Measurements from ENCODE around the gene TRIM52.
"Not testable (repeated sequence)": the region's sequence is repeated elsewhere in the genome, so short reads cannot be mapped to it uniquely, and the experiment has no call there.

The TRIM52 gene

DNA sequence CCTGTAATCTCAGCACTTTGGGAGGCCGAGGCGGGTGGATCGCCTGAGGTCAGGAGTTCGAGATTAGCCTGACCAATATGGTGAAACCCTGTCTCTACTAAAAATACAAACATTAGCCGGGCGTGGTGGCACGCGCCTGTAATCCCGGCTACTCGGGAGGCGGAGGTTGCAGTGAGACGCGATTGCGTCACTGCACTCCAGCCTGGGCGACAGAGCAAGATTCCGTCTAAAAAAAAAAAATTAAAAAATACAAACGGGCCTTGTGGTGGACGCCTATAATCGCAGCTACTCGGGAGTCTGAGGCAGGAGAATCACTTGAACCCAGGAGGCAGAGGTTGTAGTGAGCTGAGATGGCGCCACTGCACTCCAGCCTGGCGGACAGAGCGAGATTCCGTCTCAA lies 51.9 kb downstream of the TRIM52 start:
- DNase-seq (ENCODE audit: low read depth); H3K36me3 ChIP-seq (ENCODE audit: control insufficient read depth, insufficient read depth, low read length, severe bottlenecking); H3K9ac ChIP-seq (ENCODE audit: low read length); H3K4me3 ChIP-seq (ENCODE audit: low read length); H3K9me3 ChIP-seq (ENCODE audit: control insufficient read depth, low read length); H3K27me3 ChIP-seq (replicated peaks; ENCODE audit: control insufficient read depth, insufficient read depth, low read length): not testable (repeated sequence)
- peaks cover 12% of the 10 kb centered on the region for H3K4me1 ChIP-seq (ENCODE audit: control insufficient read depth, insufficient read depth, low read length)

DNA sequence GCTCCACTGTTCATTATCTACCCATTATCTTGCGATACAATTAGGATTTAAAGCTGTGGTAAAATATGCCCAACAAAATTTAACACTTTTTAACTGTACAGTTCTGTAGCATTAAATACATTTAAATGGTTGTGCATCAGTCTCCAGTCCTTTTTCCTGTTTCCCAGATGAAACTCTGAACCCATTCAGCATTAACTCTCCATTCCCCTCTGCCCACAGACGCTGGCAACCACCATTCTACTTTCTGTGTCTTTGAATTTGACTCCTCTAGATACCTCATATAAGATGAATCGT lies 53.0 kb downstream of the TRIM52 start:
- Histone ChIP-seq H3K27me3 (replicated peaks; ENCODE audit: control insufficient read depth, insufficient read depth, low read length) (no peaks in the 10 kb centered on the region), H3K36me3 (ENCODE audit: control insufficient read depth, insufficient read depth, low read length, severe bottlenecking) (no peaks in the 10 kb centered on the region), H3K4me1 (ENCODE audit: control insufficient read depth, insufficient read depth, low read length) (peaks cover 19% of the 10 kb centered on the region), H3K9ac (ENCODE audit: low read length) (no peak overlapping the region), H3K9me3 (ENCODE audit: control insufficient read depth, low read length) (no peaks in the 10 kb centered on the region), H3K4me3 (ENCODE audit: low read length) (peak overlapping the region; percentile 26)
- DNase-seq (ENCODE audit: low read depth), result no peak

DNA sequence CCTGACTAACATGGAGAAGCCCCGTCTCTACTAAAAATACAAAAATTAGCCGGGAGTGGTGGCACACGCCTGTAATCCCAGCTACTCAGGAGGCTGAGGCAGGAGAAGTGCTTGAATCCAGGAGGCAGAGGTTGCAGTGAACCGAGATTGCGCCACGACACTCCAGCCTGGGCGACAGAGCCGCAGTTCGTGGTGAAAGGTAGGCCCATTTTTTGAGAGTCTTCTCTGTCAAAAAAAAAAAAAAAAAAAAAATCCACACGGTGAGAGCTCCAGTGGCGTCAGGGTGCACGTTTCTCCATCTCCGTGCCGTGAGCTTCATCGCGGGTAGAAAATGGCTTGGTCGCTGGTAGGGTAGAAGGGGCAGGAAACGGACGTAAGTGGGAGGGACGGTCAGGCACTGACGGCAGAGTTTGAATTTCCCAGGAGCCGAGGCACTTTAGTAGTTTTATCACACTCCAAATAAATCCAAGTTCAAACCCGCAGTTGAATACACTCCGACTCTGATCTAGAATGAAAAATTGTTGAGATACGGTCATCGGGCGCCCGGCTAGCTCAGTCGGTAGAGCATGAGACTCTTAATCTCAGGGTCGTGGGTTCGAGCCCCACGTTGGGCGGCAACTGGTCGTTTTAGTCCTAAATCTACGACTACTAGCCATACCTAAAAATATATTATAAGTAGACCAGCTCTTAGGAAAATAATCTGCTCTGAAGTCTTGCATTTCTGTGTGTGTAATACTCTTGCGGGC lies 53.6 kb downstream of the TRIM52 start:
- Histone ChIP-seq H3K27me3 (replicated peaks; ENCODE audit: control insufficient read depth, insufficient read depth, low read length) (no peaks in the 10 kb centered on the region), H3K4me1 (ENCODE audit: control insufficient read depth, insufficient read depth, low read length) (peaks cover 21% of the 10 kb centered on the region), H3K4me3 (ENCODE audit: low read length) (peak overlapping the region; percentile 89), H3K9ac (ENCODE audit: low read length) (peak overlapping the region; percentile 84), H3K9me3 (ENCODE audit: control insufficient read depth, low read length) (no peaks in the 10 kb centered on the region), H3K36me3 (ENCODE audit: control insufficient read depth, insufficient read depth, low read length, severe bottlenecking) (no peaks in the 10 kb centered on the region)
- DNase-seq (ENCODE audit: low read depth), result peak; percentile 92

DNA sequence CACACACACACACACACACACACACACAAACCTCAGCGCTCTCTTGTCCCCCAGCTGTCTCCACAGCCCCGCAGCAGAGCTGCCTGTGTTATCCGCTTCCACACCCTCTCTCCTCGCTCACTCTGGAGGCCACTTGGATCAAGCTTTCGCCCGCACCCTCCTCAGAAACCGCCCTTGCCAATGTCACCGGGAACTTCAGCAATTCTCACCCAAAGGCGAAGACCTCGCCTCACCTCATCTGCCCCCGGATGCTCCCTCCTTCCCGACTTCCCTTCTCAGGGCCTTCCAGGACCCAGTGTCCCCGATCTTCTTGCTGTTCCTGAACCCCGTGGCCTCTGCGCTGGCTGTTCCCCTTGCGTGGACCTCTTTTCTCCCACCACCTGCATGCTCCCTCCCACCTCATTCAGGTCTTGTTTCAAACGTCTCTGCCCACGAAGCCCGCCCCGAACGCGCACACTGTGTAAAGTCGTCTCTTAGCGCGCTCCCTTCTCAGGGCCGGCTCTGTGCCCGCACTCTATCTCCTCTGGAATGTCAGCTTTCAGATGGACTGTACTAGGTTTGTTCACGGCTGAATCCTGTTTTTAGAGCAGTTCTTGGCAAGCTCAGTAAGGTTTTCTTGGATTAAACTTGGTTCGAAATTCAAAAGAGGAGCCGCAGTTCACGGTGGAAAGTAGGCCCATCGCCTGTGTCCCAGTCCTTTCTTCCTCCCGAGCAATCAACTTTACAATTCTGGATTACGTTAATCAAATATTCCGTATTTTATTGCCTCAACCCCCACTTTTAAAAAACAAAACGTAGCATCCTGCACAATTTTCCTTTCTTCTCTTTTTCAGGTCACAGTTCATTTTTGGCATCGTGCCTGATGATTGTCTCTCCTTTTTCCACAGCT lies 54.9 kb downstream of the TRIM52 start:
- Histone ChIP-seq H3K27me3 (replicated peaks; ENCODE audit: control insufficient read depth, insufficient read depth, low read length) (no peaks in the 10 kb centered on the region), H3K36me3 (ENCODE audit: control insufficient read depth, insufficient read depth, low read length, severe bottlenecking) (no peaks in the 10 kb centered on the region), H3K9ac (ENCODE audit: low read length) (no peak overlapping the region), H3K4me3 (ENCODE audit: low read length) (peak overlapping the region; percentile 69), H3K9me3 (ENCODE audit: control insufficient read depth, low read length) (no peaks in the 10 kb centered on the region), H3K4me1 (ENCODE audit: control insufficient read depth, insufficient read depth, low read length) (peaks cover 21% of the 10 kb centered on the region)
- DNase-seq (ENCODE audit: low read depth), result no peak
